ENCODE measurements around the gene DAZAP2. TPM values are rescaled to one million over a fixed set of nuclear protein-coding genes. Genes with fewer than 3 reads are reported as not detected.
A peak's percentile ranks its signal among the peaks of the same experiment; 100 is the strongest.

Gene DAZAP2
- total and polyA plus RNA-seq, 2 of the 4 experiments (the other 2 are of a cell fraction): 62.2 to 202 TPM

GRCh38 chr12:51189790-51190355 is 48.8 kb upstream of the DAZAP2 start:
- dilution Hi-C loops (cut with HindIII; ENCODE audit: low sequenced_read_pairs, unreplicated experiment) (no loop called here), intact Hi-C loops (cut with micrococcal nuclease) (no loop called here), in situ Hi-C loops (cut with MboI; ENCODE audit: low sequenced_read_pairs) (no loop called here)
- no peak overlapping the region for H4K5ac ChIP-seq (ENCODE audit: low read depth, low read length)
- no peak overlapping the region for H3K27ac ChIP-seq (ENCODE audit: insufficient read depth, low read length)
- no peak overlapping the region for H2BK120ac ChIP-seq (ENCODE audit: low read depth, low read length)
- TF ChIP-seq RFX5 (IDR thresholded peaks at IDR 0.05; ENCODE audit: low read depth, low read length) (no peak), CEBPB (IDR thresholded peaks at IDR 0.05; ENCODE audit: low read depth, low read length) (no peak), BHLHE40 (IDR thresholded peaks at IDR 0.05; ENCODE audit: low read depth, low read length) (no peak), SMC3 (IDR thresholded peaks at IDR 0.05; ENCODE audit: low read depth, low read length) (no peak), POLR2A (IDR thresholded peaks at IDR 0.05; ENCODE audit: low read depth, low read length) (no peak), CHD1 (IDR thresholded peaks at IDR 0.05; ENCODE audit: low read depth, low read length) (no peak), CTCF (conservative IDR thresholded peaks at IDR 0.05; ENCODE audit: low read depth, low read length) (no peak), MAZ (IDR thresholded peaks at IDR 0.05; ENCODE audit: borderline replicate concordance, low read depth, low read length) (no peak), USF2 (IDR thresholded peaks at IDR 0.05; ENCODE audit: low read depth, low read length) (no peak), MAFK (IDR thresholded peaks at IDR 0.05; ENCODE audit: low read depth, low read length) (no peak), ELK1 (IDR thresholded peaks at IDR 0.05; ENCODE audit: borderline replicate concordance, low read depth, low read length) (no peak)
- H3K23ac ChIP-seq (ENCODE audit: low read depth, low read length): no peak overlapping the region
- ChIA-PET POLR2A (ENCODE audit: unreplicated experiment) (no interaction called here), CTCF (no interaction called here)
- no peak overlapping the region for H3K56ac ChIP-seq (ENCODE audit: extremely low read depth, insufficient read depth, low read length)
- H2BK5ac ChIP-seq (ENCODE audit: low read depth, low read length, poor library complexity, severe bottlenecking): no peak overlapping the region
- H3K27me3 ChIP-seq (ENCODE audit: control insufficient read depth, insufficient read depth, low read length): no peaks in the 10 kb centered on the region; the same call in 1 of the 2 replicates
- H4K20me1 ChIP-seq (ENCODE audit: insufficient read depth, low read length): no peaks in the 10 kb centered on the region
- H3K9me1 ChIP-seq (ENCODE audit: insufficient read depth, low read length): 0 out of 2 replicates have a peak, but pooled peaks cover 2% of the 10 kb centered on the region
- DNase-seq (no peak), ATAC-seq (ENCODE audit: low read depth) (no peak)
- H3K4me1 ChIP-seq (ENCODE audit: control insufficient read depth, insufficient read depth, low read length): no peaks in the 10 kb centered on the region
- H3K14ac ChIP-seq (replicated peaks; ENCODE audit: low read depth, low read length): no peak overlapping the region
- H3K4me2 ChIP-seq (ENCODE audit: low read depth, low read length): no peak overlapping the region
- H3K4ac ChIP-seq (ENCODE audit: low read depth, low read length): no peak overlapping the region
- H2BK15ac ChIP-seq (ENCODE audit: low read depth, low read length): no peak overlapping the region
- H3K18ac ChIP-seq (ENCODE audit: low read depth, low read length): no peak overlapping the region
- no TSS peak for BruUV-seq (replicated peaks)
- no peaks in the 10 kb centered on the region for H3K79me1 ChIP-seq (ENCODE audit: low read depth in 1 of 2, low read length in 2 of 2)
- H4K91ac ChIP-seq (ENCODE audit: insufficient read depth, low read depth, low read length): no peak overlapping the region
- peak overlapping the region; percentile 37 for H2AK9ac ChIP-seq (replicated peaks; ENCODE audit: low read depth, low read length, poor library complexity)
- 86% methylated on average over 6 of the region's 14 CpGs; no CpG with 5 or more reads in 1 of the 2 experiments for WGBS, 2 experiments (ENCODE audit: extremely low coverage in 2 of 2, insufficient read length in 1 of 2)
- H4K8ac ChIP-seq (ENCODE audit: low read depth in 2 of 2, low read length in 2 of 2): no peak overlapping the region
- no peaks in the 10 kb centered on the region for H3K9me3 ChIP-seq (ENCODE audit: control insufficient read depth, insufficient read depth, low read length)
- no peak overlapping the region for H3K4me3 ChIP-seq (ENCODE audit: insufficient read depth, low read depth, low read length)
- no peak overlapping the region for H2AK5ac ChIP-seq (ENCODE audit: low read depth, low read length)
- H2BK20ac ChIP-seq (ENCODE audit: low read depth, low read length): no peak overlapping the region
- H2AFZ ChIP-seq (replicated peaks; ENCODE audit: low read length, poor library complexity): no peak overlapping the region
- H3K9ac ChIP-seq (ENCODE audit: low read depth, low read length): no peak overlapping the region
- H3K36me3 ChIP-seq (ENCODE audit: control insufficient read depth, insufficient read depth, low read length): peaks cover 16% of the 10 kb centered on the region
